Mucosa of descending colon (tissue), 3 donors: ENCODE data around the gene SLC2A3. TPM values are rescaled to one million over a fixed set of nuclear protein-coding genes. Genes with fewer than 3 reads are reported as not detected.
A peak's percentile ranks its signal among the peaks of the same experiment; 100 is the strongest.
"Not testable (repeated sequence)": the region's sequence is repeated elsewhere in the genome, so short reads cannot be mapped to it uniquely, and the experiment has no call there.

ENCODE experiments used
- ATAC-seq: fragments of 200-7000 bp; cut with Tn5 transposase; one replicate; pipeline ENCODE4 v1.9.1; 2020; ENCODE audit warnings: mild to moderate bottlenecking, moderate library complexity
- DNase-seq, 3 donors: peaks; one replicate each; pipeline ENCODE4 v3.0.0-alpha.2; 2020
- H3K36me3 ChIP-seq: fragments of 200-600 bp; one replicate; pipeline ENCODE4 v1.8.0; 2021; ENCODE audit warnings: low read depth, mild to moderate bottlenecking
- H3K4me1 ChIP-seq: fragments of 200-600 bp; one replicate; pipeline ENCODE4 v1.8.0; 2021; ENCODE audit warnings: low read depth, mild to moderate bottlenecking
- H3K4me3 ChIP-seq: fragments of 200-600 bp; one replicate; pipeline ENCODE4 v1.8.0; 2021; ENCODE audit warnings: mild to moderate bottlenecking
- H3K9me3 ChIP-seq: fragments of 200-600 bp; one replicate; pipeline ENCODE4 v1.8.0; 2021; ENCODE audit warnings: mild to moderate bottlenecking
- CTCF ChIP-seq: fragments of 200-600 bp; IDR thresholded peaks from one replicate; pipeline ENCODE4 v1.8.0; 2022; ENCODE audit warnings: antibody characterized with exemption, mild to moderate bottlenecking
- intact Hi-C, 2 donors: fragments of 100-400 bp; cut with DNase I in 1 of 2; cut with micrococcal nuclease in 1 of 2; formaldehyde crosslinking; loops; one replicate each; pipeline versions ENCODE4 v1.11.0 to v1.11.1; 2022; cut with DNase I, micrococcal nuclease
- long read RNA-seq, 2 donors: library from polyadenylated mRNA; unstranded; transcript quantifications; one replicate each; pipeline ENCODE4 v2.0.0, GENCODE V29; 2019 to 2021
- total RNA-seq, 3 donors: library from RNA; stranded (reverse); fragmentation: NEBNext Ultra II Directional in 2 of 3; extraction: Animal tissue kit (Norgen Biotek cat#: 25700) in 2 of 3; gene quantifications; one replicate each; pipeline versions ENCODE4 v1.2.1 to v1.2.4, GENCODE V29; 2021 to 2023
- donor health status: DM: no; HTN: no; CAD: no; lungs with moderate emphysema.
- donor health status: DM: no; HTN: no; CAD: no.
- donor health status: DM: no; HTN: yes; CAD: no.

Gene SLC2A3
- total RNA-seq = 10 to 100 TPM; 11.9 to 19.9 (median 18.0) TPM
- long read RNA-seq, donor 1, partial matches to known transcripts = 0 of 3 reads
- long read RNA-seq, donor 1, other reads (novel, unspliced or antisense) = 0 of 3 reads
- long read RNA-seq, donor 2, partial matches to known transcripts = 2 of 2 reads
- long read RNA-seq, donor 2, other reads (novel, unspliced or antisense) = 0 of 2 reads

- H3K9me3 ChIP-seq = no peaks in the 10 kb centered on the region
- H3K36me3 ChIP-seq = no peaks in the 10 kb centered on the region
- DNase-seq (peak in 1 of 3 donors; percentile 63), ATAC-seq (peak; percentile 79)
- no peak for TF ChIP-seq CTCF
- no peaks in the 10 kb centered on the region for H3K4me1 ChIP-seq
- intact Hi-C loops = loop anchor here in 1 of 2 donors (10.0 kb wide), 1 partner anchor 59 kb away; no protein-coding TSS in a partner anchor
- no peak within 1 kb of the TSS for H3K4me3 ChIP-seq
These were observed at the start of gene SLC2A3 for GRCh38 chr12:7935590-7936581. Gene SLC2A3 (minus strand): TSS chr12:7936187. CDS start chr12:7936034, 153 bp downstream.

- intact Hi-C loops = no loop called here
- ATAC-seq = no peak
- H3K4me3 ChIP-seq = no peak overlapping the region
- no peak for TF ChIP-seq CTCF
- no peak for DNase-seq
- no peaks in the 10 kb centered on the region for H3K4me1 ChIP-seq
- no peaks in the 10 kb centered on the region for H3K9me3 ChIP-seq
- H3K36me3 ChIP-seq = no peaks in the 10 kb centered on the region
These were observed 48.9 kb upstream of the SLC2A3 start for GRCh38 chr12:7984900-7985299.

- ATAC-seq, H3K4me1 ChIP-seq, DNase-seq, H3K36me3 ChIP-seq, H3K9me3 ChIP-seq, H3K4me3 ChIP-seq, intact Hi-C loops: not testable (repeated sequence)
These were observed 47.5 kb upstream of the SLC2A3 start for GRCh38 chr12:7983460-7983859.

GRCh38 chr12:7983019-7983418 lies 47.0 kb upstream of the SLC2A3 start:
- DNase-seq, H3K9me3 ChIP-seq, intact Hi-C loops, H3K4me1 ChIP-seq, H3K4me3 ChIP-seq, H3K36me3 ChIP-seq, ATAC-seq: not testable (repeated sequence)

GRCh38 chr12:7982332-7982735 lies 46.3 kb upstream of the SLC2A3 start:
- intact Hi-C loops = not testable (repeated sequence)

GRCh38 chr12:7981446-7981845 lies 45.5 kb upstream of the SLC2A3 start:
- Histone ChIP-seq H3K36me3 (no peaks in the 10 kb centered on the region), H3K4me1 (no peaks in the 10 kb centered on the region), H3K9me3 (no peaks in the 10 kb centered on the region), H3K4me3 (no peak overlapping the region)
- no peak for TF ChIP-seq CTCF
- DNase-seq = no peak
- intact Hi-C loops = no loop called here
- no peak for ATAC-seq

More at GRCh38 chr12:7982332-7982735, 46.3 kb upstream of the SLC2A3 start:
- H3K9me3 ChIP-seq, H3K36me3 ChIP-seq, H3K4me3 ChIP-seq, H3K4me1 ChIP-seq, DNase-seq, ATAC-seq: not testable (repeated sequence)

- peak; percentile 57 for ATAC-seq
- H3K4me3 ChIP-seq, H3K4me1 ChIP-seq, intact Hi-C loops, H3K36me3 ChIP-seq, DNase-seq, H3K9me3 ChIP-seq: not testable (repeated sequence)
These were observed 41.6 kb upstream of the SLC2A3 start for GRCh38 chr12:7977351-7978124.
